COR-L47 (cell line): ENCODE results near the gene STC2.

ENCODE experiments used
- DNase-seq: peaks from one replicate; lab custom pipeline; 2025; lab: John Stamatoyannopoulos, UW

The STC2 gene

DNA sequence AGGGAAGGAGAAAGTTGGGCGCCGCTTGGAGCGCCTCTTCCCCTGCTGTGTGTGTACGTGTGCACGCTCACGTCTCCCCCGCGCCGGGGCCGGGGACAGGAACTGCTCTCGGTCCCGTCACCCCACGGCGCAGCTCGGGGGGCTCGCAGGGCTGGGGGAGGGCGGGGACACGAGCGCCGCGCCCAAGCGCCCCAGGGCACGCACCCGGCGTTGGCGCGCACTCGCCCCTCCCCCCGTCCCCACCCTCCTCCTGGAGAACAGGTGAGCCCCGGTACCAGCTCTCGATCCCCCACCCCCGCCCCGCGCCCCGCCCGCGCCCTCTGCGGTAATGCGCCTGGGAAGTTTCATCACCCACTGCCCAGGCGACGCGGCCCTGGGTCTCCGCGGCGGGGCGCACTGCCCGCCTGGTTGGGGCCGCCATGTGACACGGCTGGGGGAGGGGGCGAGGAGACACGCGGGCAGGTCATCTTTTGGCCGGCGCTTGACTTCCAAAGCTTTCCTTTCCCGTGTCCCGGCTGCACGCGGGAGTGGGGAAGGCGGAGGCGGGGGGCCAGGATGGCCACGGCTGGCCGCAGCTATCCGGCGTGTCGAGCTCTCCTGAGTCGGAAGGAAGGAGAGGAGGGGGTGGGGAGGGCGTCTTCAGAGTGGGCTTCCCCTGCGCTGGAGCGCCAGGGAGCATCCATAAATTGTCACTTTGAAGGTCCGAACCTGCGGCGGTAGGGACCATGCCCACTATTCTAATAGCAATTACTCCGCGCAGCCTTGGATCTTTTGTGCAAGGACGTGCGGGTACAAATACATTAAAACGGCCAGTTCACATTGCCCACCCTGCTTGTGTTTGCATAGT lies 1.5 kb upstream of the STC2 start:
- DNase-seq = peak; percentile 61

DNA sequence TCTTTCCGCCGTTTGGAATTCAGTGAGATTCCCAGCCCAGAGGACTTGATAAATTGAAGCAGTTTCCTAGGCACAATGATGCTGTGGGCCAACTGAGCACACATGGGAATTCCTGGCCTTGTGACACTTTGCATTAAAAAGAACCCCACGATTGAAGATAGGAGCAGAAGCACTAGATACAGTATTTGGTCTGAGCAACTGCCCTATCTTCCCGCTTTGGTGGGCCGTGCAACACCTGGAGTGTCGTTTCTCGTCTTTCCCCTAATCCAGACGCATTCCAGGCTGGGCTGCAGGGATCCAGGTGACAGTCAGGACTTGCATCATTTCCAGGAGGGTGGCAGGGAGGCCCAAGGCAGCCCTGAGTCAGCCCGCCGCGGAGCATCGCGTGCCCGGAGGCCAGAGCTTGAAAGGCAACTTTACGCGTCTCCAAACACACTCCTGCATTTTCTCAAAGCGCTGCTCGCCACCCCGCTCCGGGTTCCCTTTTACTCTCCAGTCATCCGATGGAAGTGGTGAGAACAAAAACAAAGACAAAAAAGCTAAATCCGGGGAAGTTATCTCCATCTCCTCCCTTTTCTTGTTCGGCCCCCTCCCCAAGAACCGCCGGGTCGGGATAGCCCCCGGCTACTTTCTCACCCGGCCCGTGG lies 753 bp upstream of the STC2 start:
- no peak for DNase-seq

DNA sequence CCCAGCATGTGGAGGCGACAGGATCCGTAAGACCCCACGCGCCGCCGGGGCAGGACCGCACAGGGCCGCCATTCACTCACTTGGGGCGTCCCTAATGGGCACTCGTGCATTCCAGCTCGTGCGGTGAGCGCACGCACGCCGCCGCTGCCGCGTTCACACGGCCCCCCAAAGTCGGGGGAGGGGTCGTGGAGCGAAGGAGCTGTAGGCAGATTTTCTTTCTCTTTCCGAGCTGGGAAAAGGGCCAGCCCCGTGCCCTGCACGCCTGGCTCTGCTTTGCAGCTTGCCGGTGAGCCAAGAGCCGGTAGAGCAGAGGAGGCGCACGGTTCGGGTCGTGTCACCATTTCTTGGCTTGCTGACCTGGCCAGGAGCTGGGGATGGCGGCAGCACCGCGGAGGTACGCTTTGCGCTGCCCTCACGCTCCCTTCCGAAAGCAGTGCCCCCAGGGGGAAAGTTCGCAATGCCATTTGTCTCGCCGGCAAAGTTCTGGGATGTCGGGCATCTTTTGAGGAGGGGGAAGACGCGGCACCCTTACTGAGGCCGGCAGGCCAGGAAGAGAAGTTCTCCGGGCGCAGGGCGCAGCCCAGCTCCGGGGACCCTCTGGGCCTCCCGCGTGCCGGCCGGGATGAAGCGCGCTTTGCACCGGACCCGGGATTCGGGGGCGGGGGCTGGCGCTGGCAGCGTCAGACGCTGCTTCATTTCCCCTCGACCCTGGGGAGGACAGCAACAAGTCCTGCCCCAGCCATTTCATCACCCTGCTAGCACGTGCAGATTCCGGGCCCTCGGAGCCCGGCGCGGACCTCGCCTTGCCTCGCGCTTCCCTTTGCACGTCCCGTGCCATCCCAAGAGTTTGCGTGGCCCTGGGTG lies 898 bp downstream of the STC2 start:
- no peak for DNase-seq

DNA sequence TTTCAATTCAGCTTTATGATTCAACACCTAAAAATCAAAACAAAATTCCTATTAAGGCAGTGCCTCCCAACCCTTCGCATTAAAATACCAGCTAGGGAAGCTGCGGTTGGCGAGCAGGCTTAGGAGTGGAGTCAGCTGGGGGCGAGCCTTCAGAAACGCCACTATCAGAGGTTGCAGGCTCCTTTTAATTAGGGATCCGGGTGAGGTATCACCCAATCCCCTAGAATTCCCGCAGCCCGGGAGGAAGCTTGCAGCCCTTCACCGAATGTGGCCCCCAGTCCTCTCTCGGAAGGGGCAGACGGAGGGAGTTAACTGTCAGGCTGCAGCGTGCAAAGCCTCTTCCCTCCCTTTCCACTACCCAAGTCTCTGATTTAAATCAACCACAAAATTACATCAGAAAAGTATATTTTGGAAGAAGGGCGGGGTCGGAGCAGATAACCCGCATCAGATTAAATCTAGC lies 1.7 kb downstream of the STC2 start:
- no peak for DNase-seq

DNA sequence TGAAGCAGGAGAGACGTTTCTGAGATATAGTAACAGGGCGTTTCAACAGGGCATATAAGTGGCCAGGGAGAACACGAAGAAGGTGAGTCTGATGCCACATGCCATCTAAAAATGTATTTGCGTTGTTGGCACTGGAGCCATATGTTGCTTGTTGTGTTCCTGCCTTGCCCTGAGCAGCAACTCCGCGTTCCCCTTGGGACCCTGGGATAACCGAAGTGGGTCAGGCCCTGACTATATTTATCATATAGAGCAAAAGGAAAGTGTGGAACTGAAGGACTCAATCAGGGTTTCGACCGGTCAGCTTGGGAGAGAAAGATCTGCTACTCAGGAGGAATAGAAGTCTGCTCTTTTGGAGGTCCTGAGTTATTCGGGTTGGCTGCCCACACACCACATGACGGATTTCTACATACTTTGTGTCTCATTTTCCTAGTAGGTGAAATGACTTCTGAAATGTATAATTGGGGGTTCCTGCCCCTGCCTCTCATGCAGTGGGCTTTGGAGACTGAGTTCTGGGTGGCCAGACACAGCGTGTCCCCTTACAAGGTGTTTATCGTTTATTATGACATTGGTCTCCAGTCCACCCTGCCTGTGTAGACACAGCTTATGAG lies 3.0 kb downstream of the STC2 start:
- DNase-seq = no peak

DNA sequence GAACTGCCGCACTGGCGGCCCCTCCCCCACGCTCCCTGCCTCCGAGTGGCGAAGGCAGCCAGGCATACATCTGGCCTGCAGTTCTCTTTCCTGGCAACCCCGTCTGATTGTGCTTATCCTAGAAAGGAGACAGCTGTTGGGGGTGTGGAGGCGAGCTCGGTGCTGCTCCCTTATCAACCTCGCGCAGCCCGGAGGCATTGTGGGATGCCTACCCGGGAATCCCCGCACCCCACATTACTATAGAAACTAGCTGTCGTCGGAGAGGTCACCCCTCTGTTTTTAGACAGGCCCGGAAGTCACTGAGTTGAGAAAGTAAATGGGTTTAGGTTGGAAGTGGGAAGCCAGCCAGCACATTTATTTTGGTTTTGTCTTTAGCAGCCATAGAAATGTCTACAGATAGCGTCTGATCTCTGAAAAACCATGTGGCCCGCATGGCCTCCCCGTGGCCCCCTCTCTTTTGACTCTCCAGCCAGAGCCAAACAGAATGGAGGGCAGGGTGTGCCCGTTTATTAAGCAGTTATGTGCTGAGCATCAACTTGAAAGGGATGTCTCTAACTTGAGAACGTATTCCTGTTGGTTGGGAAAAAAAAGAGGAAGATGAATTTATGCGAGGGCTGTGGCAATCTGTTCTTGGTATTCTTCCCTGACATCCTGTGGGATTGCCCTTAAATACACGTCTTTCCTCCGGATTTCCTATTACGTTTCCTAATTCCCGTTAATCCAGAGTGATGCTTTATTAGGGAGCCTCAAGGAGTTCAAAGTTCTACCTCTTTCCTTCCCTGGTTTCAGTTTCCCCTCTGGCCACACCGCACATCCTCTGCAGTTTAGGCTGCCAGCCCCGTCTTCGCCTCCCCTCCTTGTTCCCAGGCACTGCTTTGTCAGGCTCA lies 3.9 kb downstream of the STC2 start:
- peak; percentile 35 for DNase-seq

DNA sequence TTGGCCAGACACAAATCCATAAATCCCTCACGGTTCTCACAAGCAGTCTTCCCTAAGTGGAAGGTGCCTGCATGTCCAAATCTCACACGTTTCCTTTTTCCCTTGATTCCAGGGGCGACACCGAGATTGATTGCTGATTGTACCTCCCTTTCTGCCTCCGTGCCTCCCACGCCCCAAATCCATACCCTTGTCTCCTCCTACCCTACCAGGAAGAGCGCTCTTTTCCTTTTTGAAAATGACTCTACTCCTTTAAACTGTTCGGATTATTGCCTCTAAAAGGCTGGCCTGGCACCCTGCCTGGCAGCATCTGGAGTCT lies 4.5 kb downstream of the STC2 start:
- no peak for DNase-seq

DNA sequence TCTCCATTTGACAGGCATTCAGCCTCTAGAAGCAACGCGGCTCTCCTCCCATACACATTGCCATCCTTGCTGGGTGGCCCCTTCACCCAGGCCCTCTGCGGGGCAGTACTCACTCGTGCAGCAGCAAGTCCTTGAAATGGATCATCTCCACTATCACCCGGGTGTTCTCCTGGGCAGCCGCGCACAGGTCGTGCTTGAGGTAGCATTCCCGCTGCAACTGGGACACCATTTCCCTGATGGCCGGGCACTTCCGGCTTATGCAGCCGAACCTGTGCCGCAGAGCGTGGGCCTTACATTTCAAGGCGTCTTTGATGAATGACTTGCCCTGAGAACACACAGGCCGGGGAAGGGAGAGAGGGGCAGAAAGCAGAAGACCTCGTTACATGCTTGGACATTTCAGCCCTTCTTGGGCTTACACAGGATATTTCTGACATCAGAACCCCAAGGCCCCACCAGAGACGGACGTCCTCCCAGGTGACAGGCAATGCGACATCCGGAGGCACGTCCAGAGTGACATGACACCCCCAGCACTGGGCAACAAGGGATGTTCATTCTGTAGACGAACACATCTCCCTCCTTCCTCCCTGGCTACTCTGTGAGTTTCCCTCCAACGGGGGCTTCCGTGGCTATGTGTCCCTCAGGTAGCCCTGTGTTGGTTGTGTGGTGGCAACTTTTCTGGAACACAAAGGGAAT lies 5.0 kb downstream of the STC2 start:
- DNase-seq = no peak

DNA sequence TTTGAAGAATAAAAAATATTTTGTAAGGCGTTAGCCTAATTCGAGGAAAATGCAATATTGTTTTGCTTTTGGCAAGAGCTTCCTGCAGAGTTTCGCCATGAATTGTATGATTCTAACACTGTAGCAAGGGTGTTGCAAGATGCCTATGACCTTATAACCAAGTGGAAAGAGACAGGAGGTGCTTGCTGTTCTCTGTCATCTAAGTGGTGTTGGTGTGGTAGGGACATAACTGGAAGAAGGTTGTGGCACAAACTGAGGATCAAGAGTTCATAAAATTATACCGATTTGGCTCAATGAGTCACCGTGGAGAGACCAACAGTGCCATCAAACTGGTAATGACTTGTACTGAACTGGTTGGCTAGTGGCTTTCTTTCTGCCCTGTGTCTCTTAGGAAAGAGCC lies 6.3 kb downstream of the STC2 start:
- DNase-seq = no peak

DNA sequence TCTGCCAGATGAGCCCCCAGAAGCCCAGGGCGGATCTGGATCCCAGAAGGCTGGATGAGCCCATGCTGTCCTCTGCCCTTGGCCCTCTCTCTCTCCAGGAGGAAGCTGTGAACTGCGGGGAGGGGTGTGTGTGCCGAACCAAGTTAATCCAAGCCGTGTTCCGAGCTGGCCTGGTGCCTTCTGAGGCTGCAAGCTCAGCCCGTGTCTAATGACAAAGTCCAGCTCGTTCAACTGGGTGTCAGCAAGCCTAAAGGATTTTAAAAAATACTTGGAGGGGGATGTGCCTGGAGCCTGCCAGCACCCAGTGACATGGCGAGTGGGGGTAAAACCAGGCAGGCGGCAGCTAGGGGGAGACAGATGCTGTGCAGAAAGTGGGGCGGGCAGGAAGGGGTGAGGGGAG lies 8.0 kb downstream of the STC2 start:
- no peak for DNase-seq

DNA sequence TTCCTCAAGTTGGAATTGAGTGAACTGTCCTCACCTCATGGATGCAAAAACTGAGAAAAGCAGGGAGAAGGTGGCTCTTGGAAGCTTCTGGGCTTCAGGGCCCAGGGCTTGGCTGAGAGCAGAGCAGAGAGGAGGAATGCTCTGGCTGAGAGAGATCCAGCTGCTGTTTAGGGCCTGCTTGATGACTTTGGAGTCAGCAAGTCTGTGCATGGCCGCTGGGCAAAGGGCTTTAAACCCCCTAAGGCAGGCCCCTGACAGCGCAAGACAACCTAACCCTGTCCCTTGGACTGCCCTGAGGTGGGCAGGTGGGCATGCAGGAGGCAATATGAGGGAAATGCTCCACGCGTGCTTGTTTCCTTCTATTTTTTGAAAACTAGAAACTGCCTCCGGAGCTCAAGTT lies 8.6 kb downstream of the STC2 start:
- no peak for DNase-seq

DNA sequence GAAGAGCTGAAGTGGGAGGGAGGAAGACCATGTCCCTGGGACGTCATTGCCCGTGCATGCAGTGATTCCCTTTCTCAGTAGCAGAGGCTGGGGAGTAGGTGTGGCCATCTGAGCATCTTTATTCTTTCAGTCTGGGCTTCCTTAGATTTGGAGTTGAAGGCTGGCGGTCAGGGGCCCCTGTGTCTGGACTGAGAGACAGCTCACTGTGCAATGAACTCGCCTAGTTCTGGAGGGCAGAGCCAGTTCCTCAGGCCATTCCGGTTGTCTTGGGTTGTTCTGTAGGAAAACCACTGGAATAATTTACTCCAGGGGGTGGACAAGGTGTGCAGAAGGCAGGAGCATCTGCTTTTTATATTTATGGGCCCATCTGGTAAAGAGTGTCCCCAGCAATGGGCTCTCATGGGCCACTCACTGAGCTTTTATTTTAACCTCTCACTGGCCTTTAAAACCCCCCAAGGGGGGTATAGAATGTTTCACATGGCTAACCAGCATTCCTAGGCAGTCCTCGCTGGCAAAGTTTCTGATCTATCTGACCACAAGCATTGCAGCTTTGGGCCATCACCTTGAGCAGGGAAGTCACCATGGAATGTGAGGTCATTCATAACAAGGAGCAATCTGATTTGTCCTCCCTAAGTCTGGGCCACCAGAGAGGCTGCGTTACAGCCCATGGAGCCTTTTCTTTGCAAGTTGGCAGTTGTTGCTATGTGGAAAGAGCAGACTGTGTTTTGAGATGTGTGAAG lies 9.2 kb downstream of the STC2 start:
- DNase-seq = no peak

DNA sequence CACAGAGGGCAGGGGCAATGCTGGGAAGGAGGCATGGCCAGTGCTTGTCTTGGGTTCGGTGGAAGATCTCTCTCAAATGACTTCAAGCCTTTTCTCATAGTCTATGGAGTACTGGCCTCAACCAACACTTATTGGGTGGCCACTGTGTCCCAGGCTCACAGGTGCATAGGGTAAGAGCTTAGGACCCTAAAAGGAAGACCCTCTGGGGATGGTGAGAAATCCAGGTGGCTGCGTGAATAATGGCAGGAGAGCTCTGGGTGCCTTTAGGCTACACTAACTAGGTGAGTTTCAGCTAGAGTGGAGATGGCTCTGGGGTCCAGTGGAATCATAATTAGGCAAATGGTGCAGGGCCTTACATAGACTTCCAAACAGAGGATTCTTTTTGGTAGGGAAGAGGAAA lies 9.9 kb downstream of the STC2 start:
- DNase-seq = no peak

DNA sequence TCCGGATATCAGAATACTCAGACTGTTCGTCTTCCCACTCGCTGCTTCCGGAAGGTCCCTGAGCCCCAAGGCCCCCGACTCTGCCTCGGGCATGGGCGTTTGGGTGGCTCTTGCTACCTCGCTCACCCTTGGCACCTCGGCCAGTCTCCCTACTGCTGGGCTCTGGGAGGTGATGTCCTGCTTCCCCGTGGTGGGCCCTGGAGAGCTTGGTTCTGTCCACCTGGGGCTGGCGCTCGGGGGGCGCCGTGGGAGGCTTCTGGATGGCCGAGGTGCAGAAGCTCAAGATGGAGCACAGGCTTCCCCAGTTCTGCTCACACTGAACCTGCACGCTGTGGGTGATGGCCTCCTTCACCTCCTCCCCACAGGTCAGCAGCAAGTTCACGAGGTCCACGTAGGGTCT lies 10.4 kb downstream of the STC2 start:
- no peak for DNase-seq

DNA sequence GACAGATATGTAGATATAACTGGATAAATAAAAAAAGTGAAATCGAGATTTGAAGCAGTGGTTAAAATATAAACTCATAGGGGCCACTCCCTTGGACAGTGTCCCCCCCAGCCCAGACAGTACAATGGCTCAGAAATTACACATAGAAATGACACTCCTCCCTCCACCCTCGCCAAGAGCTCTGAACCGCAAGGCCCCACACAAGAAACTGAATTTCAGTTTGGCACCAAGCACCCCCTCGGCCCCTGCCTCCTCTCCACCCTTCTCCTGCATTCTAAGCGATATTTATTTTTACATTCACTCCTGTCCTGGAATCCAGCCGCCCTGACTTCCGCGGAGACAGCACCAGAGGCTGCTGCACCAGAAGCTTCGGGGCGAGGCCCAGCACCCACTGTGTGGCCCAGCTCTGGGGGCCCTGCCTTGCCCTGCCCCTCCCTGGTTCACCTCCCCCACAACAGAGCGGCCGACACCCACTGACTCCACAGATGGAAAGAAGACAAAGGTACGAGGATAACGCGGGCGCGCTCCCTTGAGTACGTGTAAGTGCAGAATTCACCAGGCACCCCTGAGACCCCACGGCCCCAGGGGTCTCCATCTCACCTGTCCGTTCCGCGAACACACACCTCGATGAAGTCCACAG lies 11.0 kb downstream of the STC2 start:
- DNase-seq = no peak

DNA sequence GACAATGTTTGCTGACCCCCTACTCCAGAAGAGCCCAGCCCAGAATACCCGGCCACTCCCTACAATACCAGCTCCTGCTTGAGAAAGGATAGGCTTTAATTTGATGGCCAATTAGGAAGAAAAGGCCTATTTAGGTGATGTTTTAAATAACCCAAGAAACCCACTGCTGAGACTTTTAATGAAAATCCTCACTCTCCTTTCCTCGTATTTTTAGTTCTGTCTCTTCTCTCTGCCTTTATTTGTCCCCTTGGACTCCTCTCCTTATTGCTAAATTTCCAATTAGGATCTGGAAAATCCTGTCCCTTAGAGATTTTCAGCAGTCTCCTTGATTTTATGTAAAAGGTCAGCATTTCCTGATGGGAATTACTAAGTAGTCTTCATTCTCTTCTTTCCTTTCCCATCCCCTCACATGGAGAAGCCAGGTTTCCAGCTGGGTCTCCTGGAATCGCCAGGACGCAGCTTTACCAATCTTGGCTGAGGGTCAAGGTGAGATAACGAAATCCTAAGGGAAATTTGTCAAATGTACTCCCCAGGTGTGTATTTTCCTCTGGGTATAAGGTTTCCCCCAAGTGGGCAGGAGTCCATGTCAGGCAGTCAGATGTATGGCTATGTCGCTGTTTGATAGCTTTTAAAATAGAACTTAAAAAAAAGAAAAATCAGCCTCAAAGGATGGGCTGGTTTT lies 11.7 kb downstream of the STC2 start:
- DNase-seq = no peak

DNA sequence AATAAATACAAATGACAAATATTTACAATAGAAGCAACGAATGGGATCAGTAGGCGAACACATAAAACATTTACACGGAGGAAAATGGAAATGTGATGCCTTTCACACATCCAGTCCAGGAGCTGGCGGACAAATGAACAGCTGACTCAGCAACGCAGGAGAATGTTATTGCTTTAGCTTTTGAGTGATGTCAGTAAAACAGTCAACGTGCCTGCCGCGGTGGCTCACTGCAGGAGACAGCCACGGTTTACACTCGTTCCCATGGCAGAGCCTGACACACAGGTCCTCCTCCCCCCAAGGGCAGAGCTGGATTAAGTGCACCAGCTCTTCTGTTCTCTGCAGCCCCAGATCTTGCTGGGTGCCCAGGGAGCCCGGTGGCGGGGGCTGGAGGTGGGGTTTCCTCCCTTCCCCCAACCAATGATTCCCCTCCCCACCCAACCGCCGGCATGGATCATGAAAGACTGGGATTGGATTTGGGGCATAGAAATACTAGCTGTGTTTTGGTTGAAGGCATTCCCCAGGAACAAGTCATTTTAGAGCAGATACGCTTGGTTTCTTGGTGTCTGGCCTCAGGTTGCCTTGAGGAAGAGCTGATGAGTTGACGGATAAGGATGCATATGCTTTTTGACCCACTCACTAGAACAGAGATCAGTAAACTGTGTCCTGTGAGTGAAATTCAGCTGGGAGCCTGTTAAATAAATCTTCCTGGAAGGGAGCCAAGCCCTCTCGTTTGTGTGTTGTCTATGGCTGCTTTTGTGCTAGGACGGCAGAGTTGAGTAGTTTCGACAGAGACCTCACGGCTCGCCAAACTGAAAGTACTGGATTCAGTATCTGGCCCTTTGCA lies 12.5 kb downstream of the STC2 start:
- peak; percentile 60 for DNase-seq
